Breast epithelium (tissue), 4 donors: ENCODE data around the gene SLFN5. TPM values are rescaled to one million over a fixed set of nuclear protein-coding genes. Genes with fewer than 3 reads are reported as not detected.

ENCODE experiments used
- DNase-seq, 2 donors: peaks; one replicate each; pipeline ENCODE4 v3.0.0-alpha.2; 2019; ENCODE audit warnings: low spot score in 2 of 2
- H3K27ac ChIP-seq, 2 donors: fragments of 200-600 bp; sonication (generic) in 1 of 2; one replicate each; pipeline ENCODE4 v1.5.1; 2016 to 2019; ENCODE audit warnings: mild to moderate bottlenecking in 1 of 2
- H3K27me3 ChIP-seq, 2 donors: fragments of 200-600 bp; sonication (generic) in 1 of 2; one replicate each; pipeline versions ENCODE4 v1.5.1 to v1.6.0; 2017 to 2019; ENCODE audit warnings: control low read depth in 1 of 2, mild to moderate bottlenecking in 1 of 2
- H3K36me3 ChIP-seq: fragments of 200-600 bp; one replicate; pipeline ENCODE4 v1.5.1; 2019
- H3K4me1 ChIP-seq, 2 donors: fragments of 200-600 bp; sonication (generic); one replicate each; pipeline ENCODE4 v1.5.1; 2016 to 2019; ENCODE audit warnings: control low read depth in 1 of 2
- H3K4me3 ChIP-seq, 3 donors: fragments of 200-600 bp; sonication (generic); 1 replicate in 2 of 3; 2 replicates in 1 of 3; pipeline ENCODE4 v1.5.1; 2016 to 2019; ENCODE audit warnings: mild to moderate bottlenecking in 3 of 3, moderate library complexity in 2 of 3
- H3K9me3 ChIP-seq, 2 donors: fragments of 200-600 bp; sonication (generic) in 1 of 2; one replicate each; pipeline ENCODE4 v1.5.1; 2016 to 2019; ENCODE audit warnings: control low read depth in 1 of 2
- POLR2A ChIP-seq: fragments of 450-650 bp; IDR thresholded peaks from one replicate; pipeline ENCODE4 v1.6.1; 2016; ENCODE audit warnings: antibody characterized with exemption, mild to moderate bottlenecking, moderate library complexity
- POLR2AphosphoS5 ChIP-seq, 3 donors: sonication (generic); formaldehyde crosslinking; IDR thresholded peaks; one replicate each; pipeline ENCODE4 v1.6.1; 2017; ENCODE audit warnings: antibody characterized with exemption in 3 of 3
- intact Hi-C: fragments of 100-400 bp; cut with DNase I; formaldehyde crosslinking; loops from one replicate; pipeline ENCODE4 v1.15.1; 2023; ENCODE audit warnings: low total_unique reads
- total RNA-seq, 3 donors: library from RNA; depleted of rRNA; stranded (reverse); fragments of >200 nt; gene quantifications; one replicate each; pipeline ENCODE4 v1.1.0, GENCODE V29; 2016
- TF ChIP-seq, protein P1 (sequence below), 3 donors: fragments of 450-650 bp; IDR thresholded peaks; one replicate each; pipeline ENCODE4 v1.5.1; 2016 to 2017; ENCODE audit warnings: antibody characterized with exemption in 3 of 3, mild to moderate bottlenecking in 3 of 3, moderate library complexity in 3 of 3

SLFN5 gene
- total RNA-seq, 3 donors from 2014 or later: 29.8 to 35.0 (median 34.1) TPM

DNA sequence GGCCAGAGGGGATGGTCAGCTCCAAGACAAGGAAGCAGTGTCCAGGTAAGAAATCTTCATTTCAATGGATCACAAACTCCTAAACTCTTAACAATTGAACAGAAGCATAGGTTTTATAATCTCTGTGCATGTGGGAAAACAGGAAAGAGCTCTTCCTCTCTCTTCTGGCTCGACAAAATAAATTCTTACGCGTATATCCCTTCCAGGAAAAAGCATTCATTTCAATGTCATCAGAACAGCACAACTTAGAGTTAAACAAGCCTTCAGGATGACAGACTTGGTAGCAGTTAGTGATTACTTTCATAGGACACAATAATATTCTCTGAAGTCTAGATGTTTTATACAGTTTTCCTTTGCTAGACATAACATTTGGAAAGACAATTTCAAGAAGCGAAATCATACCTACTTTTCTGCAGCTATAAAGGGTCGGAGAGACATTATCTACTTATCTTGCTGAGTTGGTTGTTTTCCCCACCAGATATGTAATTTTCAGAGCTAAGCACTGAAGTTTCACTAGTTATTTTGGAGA, 29.4 kb upstream of the SLFN5 start:
- Histone ChIP-seq H3K27me3 (no peaks in the 10 kb centered on the region), H3K27ac (no peak overlapping the region), H3K36me3 (no peaks in the 10 kb centered on the region), H3K9me3 (no peaks in the 10 kb centered on the region), H3K4me1 (no peaks in the 10 kb centered on the region), H3K4me3 (no peak overlapping the region)
- DNase-seq: no peak
- TF ChIP-seq POLR2A (no peak), POLR2AphosphoS5 (IDR thresholded peaks at IDR 0.05) (no peak)
- TF ChIP-seq, protein P1, sequence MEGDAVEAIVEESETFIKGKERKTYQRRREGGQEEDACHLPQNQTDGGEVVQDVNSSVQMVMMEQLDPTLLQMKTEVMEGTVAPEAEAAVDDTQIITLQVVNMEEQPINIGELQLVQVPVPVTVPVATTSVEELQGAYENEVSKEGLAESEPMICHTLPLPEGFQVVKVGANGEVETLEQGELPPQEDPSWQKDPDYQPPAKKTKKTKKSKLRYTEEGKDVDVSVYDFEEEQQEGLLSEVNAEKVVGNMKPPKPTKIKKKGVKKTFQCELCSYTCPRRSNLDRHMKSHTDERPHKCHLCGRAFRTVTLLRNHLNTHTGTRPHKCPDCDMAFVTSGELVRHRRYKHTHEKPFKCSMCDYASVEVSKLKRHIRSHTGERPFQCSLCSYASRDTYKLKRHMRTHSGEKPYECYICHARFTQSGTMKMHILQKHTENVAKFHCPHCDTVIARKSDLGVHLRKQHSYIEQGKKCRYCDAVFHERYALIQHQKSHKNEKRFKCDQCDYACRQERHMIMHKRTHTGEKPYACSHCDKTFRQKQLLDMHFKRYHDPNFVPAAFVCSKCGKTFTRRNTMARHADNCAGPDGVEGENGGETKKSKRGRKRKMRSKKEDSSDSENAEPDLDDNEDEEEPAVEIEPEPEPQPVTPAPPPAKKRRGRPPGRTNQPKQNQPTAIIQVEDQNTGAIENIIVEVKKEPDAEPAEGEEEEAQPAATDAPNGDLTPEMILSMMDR (IDR thresholded peaks at IDR 0.05): no peak
- intact Hi-C loops: no loop called here

DNA sequence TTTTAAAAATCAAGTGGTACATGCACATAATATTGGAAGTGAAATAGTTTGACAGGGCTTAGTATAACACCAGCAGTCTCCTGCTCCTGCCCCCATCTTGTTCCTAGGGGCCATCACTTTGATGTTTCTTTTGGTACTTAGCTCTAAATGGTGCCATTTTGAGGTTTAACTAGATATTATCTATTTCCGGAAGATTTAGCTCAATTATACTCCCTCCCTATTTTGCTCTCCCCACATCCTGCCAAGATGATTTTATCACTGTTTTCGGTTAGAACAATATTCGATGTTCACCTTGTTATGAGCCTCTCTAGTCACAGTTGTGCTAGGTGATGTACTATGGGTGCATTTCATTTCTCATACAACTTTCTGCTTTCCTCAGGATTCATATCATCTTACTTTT, 28.7 kb upstream of the SLFN5 start:
- intact Hi-C loops: no loop called here
- H3K4me1 ChIP-seq: no peaks in the 10 kb centered on the region
- TF ChIP-seq POLR2A (no peak), POLR2AphosphoS5 (IDR thresholded peaks at IDR 0.05) (no peak)
- TF ChIP-seq, protein P1 (IDR thresholded peaks at IDR 0.05): no peak
- H3K27ac ChIP-seq: no peak overlapping the region
- no peaks in the 10 kb centered on the region for H3K27me3 ChIP-seq
- H3K36me3 ChIP-seq: no peaks in the 10 kb centered on the region
- no peak overlapping the region for H3K4me3 ChIP-seq
- no peak for DNase-seq
- H3K9me3 ChIP-seq: no peaks in the 10 kb centered on the region

DNA sequence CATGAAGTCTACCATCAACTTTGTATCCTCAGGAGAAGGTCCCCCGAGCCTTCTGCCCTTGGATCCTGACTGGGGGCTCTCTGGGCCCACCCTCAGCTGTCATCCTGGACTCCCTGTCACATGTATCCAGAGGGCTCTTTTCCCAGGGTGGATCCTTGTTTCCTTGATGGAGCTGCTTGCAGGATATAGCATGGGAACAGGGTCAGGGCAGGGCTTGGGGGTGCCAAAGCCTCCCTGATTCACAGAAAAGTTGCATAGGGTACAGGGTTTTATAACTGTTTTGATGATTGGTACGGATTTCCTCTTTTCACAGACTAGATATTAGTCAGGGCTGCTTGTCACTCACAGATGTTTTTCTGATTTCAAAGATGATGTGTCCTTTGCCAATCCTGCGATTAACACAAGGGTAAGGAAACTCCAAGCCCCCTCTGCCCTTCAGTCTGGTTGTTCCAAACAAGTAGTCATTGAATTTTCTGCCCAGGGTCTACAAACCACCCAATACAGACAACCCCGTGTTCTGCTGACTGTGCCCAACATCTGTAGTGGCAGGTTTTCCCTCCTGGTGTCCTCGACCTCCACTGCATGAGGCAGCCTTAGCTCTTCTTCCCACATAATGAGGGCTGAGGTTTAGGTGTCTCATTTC, 28.1 kb upstream of the SLFN5 start:
- peak overlapping the region in 1 of 2 donors; percentile 38 for H3K27ac ChIP-seq
- no peak for DNase-seq
- no peak overlapping the region for H3K4me3 ChIP-seq
- intact Hi-C loops: no loop called here
- no peak for TF ChIP-seq POLR2AphosphoS5 (IDR thresholded peaks at IDR 0.05)
- TF ChIP-seq, protein P1 (IDR thresholded peaks at IDR 0.05): no peak
- no peak for TF ChIP-seq POLR2A
- no peaks in the 10 kb centered on the region for H3K36me3 ChIP-seq
- no peaks in the 10 kb centered on the region for H3K27me3 ChIP-seq
- H3K4me1 ChIP-seq: no peaks in the 10 kb centered on the region
- no peaks in the 10 kb centered on the region for H3K9me3 ChIP-seq

DNA sequence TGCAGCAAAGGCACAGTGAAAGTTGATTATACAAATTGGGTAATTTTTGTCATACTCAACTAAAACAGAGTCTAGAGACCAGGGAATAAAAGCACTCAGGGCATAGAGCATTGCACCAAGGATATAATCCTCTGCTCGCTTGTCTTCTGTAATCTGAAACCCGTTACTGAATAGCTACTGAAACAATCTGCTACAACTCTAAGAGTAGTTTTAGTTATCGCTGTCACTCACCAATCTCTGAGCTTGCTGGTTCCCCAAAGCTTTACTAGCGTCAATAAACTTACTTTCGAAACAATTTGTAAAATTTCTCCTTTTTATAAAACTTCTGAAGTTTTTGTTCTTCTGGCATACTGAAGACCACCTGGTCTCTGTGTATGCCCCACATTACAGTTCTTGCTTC, 25.8 kb upstream of the SLFN5 start:
- H3K27me3 ChIP-seq: no peaks in the 10 kb centered on the region
- no peak overlapping the region for H3K27ac ChIP-seq
- no peaks in the 10 kb centered on the region for H3K4me1 ChIP-seq
- no peaks in the 10 kb centered on the region for H3K36me3 ChIP-seq
- no peak overlapping the region for H3K4me3 ChIP-seq
- no peaks in the 10 kb centered on the region for H3K9me3 ChIP-seq
- TF ChIP-seq POLR2AphosphoS5 (IDR thresholded peaks at IDR 0.05): no peak
- no peak for TF ChIP-seq POLR2A
- TF ChIP-seq, protein P1 (IDR thresholded peaks at IDR 0.05): no peak
- no peak for DNase-seq
- intact Hi-C loops: no loop called here

DNA sequence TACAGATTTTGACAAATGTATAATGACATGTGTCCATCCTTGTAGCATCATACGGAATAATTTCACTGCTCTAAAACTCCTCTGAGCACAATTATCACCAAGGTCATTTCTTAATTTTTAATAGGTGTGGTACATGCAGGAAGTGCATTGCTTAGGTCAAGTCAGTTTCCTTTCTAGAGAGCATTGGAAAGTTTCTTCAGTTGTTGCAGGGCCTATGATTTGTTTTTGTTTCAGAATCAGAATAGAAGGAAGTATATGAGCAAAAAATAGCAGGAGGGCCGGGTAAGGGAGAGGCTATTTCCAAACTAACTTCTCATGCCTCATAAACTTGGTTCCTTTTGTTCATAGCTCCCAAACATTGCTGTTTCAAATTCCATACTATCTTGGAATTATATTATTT, 24.0 kb upstream of the SLFN5 start:
- Histone ChIP-seq H3K9me3 (peaks cover 0 to 3% of the 10 kb centered on the region in 2 donors), H3K27ac (peak overlapping the region in 1 of 2 donors; percentile 25), H3K36me3 (no peaks in the 10 kb centered on the region), H3K4me1 (no peaks in the 10 kb centered on the region), H3K4me3 (no peak overlapping the region), H3K27me3 (no peaks in the 10 kb centered on the region)
- DNase-seq: no peak
- TF ChIP-seq, protein P1 (IDR thresholded peaks at IDR 0.05): no peak
- TF ChIP-seq POLR2AphosphoS5 (IDR thresholded peaks at IDR 0.05): no peak
- intact Hi-C loops: no loop called here
